Mesenteric fat pad (tissue), 1 donor: ENCODE results near the gene CHST15. TPM values are rescaled to one million over a fixed set of nuclear protein-coding genes. Genes with fewer than 3 reads are reported as not detected.

Experiments used
- DNase-seq: peaks from one replicate; pipeline ENCODE4 v3.0.0-alpha.2; 2020; ENCODE audit warnings: low spot score
- total RNA-seq: library from RNA; stranded (reverse); fragmentation: NEBNext Ultra II Directional; extraction: Animal tissue kit (Norgen Biotek cat#: 25700); gene quantifications from one replicate; pipeline ENCODE4 v1.2.1, GENCODE V29; 2021
- donor health status: DM: yes; HTN: yes; CAD: no.

CHST15 gene
- total RNA-seq, 1 donor from 2014 or later = 53.1 TPM

DNA sequence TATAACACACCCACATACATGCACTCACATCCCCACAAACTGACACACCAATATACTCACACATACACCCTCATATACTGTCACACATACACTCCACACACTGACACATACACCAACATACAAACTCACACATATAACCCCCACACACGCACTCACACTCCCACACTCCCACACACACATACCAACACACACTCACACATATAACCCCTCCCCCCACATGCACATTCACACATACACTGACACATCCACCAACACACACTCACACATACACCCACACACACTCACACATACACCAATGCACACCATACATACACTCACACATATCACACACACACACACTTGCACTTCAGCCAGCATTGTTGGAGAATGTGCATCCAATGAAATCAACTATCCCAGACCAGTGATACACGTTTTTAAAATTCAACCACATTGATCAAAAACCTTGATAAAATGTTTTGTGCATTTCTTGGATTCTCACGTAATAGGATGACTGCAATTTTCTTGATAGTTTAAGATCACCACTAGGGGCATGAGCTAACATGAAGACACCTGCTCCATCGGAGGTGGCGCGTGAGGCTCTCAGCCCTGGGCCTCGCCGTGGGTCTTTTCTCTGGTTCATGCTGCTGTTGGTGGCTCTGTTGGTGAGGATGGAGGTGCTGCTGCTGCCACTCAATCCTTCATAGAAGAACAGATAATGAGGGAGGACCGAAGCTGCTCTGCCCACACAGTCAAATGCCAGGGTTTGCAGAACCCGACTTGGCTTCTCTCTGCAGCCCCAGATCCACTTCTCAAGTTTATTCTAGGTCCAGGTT lies 32.1 kb upstream of the CHST15 start:
- DNase-seq = no peak

DNA sequence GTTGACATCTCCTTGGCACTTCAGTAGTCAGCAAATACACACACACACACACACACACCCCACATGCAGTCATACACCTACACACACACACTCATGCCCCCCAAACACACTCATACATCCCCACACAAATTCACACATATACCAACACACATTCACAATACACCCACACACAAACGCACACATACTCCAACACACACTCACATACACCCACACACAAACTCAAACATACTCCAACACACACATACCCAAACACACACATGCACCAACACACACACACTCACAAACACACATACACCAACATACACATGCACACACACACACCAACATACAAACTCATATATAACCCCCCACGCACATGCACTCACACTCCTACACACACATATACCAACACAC lies 31.4 kb upstream of the CHST15 start:
- no peak for DNase-seq

DNA sequence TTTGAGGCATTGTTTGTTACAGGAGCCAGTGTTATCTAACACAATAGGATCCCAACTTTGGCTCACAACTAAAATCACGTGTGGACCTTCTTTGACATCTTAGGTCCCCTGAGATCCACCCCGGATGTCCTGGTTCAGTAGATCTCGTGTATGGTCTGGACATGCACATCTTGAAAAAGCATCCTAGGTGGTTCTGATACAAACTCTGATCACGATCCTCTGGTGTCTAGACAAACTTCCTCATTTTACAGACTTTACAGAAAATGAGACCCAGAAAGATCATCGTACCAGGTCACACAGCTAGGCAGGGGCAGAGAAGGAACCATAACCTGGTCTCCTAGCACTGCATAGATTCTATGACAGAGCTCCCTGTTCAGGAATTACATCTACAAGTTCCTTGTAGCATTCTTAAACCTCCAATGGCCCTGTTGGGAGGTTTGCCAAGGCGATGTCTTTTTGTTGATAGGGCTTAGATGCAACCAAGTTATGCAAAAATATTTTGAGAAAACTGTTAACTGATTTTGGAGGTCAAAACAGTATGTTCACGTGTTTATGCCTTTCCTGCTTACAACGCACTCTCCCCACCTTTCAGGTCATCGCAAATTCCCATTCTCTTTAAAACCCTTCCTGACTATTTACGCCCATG lies 30.8 kb upstream of the CHST15 start:
- no peak for DNase-seq

DNA sequence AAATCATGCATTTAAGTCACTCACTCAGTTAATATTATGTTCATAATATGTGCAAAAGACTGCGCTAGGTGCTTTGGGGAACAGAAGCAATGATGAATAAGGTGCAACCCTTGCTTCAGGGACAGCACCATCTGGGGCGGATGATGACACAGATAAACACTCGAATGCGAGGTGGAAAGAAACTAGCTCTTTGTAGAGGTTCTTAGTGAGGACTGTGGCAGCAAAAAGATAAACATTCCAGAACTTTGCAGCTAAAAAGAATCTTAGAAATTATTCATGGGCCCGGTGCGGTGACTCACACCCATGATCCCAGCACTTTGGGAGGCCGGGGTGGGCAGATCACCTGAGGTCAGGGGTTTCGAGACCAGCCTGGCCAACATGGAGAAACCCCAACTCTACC lies 29.8 kb upstream of the CHST15 start:
- no peak for DNase-seq

DNA sequence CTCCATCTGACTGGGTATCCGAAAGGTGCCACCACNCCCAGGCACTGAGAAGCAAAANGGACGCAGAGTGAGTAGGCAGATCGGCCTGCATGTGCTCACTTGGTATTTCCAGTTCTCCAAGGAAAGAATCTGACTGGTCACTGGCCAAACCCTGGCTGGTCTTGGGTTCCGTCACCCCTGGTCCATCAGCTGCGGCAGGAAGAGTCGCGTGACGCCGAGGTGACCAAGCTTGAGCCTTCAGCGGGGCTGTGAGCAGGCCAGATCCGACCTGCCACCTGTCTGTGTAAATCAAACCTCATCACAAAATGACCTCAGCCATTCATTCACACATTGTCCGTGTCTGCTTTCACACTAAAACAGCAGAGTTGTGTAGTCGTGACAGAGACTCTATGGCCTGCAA lies 28.8 kb upstream of the CHST15 start:
- no peak for DNase-seq

DNA sequence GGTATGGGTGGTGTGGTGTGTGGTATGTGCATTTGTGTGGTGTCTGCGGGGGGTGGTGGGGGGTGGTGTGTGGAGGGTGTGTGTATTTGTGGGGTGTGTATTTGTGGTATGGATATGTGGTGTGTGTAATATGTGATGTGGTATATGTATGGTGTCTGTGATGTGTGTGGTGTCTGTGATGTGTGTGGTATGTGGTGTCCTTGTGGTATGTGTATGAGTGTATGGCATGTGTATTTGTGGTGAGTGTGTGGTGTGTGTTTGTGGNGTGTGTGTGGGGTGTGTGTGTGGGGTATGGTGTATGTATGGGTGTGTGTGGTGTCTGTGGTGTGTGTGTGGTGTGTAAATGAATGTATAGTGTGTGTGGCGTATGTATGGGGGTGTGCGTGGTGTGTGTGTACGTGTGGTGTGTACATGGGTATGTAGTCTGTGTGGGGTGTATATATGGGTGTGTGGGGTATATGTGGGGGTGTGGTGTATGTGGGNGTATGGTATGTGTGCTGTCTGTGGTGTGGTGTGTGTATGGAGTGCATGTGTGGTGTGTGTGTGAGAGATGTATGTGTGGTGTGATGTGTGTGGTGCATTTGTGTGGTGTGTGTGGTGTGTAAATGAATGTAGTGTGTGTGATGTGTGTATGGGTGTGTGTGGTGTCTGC lies 27.1 kb upstream of the CHST15 start:
- DNase-seq = no peak

DNA sequence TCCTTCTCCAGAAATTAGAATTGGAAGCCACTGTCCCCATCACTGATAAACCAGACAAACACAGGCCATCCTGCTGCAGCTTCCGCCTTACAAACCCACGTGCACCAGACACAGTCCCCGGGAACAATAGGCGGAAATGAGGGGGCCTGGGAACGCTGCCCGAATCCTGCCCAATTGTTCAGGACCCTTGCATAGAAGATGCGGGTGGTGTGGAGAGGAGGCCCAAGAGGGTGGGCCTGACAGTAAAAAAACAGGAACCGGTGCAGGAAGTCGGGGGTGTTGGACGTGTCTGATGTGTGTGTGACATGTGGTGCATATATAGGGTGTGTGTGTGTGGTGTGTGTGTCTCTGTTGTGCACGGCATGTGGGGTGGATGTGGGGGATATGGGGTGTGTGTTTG lies 26.5 kb upstream of the CHST15 start:
- DNase-seq = no peak

DNA sequence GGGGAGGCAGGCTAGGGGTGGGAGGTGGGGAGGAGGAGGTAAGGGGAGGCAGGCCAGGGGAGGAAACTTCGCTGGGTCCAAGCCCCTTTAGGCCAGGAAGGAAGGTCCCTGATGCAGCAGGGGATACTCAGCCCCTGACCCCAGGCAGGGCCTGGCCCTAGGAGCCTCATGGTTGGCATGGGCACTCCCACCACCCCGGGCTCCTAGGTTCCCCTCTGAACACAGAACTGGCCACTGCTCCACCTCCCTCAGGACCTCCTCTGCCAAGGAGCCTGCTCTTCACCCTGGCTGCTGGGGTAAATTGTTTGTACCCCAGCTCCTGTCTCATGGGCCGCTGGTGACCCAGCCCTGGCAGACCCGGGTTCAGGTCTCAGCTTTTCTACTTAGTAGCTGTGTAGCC lies 25.8 kb upstream of the CHST15 start:
- DNase-seq = no peak

DNA sequence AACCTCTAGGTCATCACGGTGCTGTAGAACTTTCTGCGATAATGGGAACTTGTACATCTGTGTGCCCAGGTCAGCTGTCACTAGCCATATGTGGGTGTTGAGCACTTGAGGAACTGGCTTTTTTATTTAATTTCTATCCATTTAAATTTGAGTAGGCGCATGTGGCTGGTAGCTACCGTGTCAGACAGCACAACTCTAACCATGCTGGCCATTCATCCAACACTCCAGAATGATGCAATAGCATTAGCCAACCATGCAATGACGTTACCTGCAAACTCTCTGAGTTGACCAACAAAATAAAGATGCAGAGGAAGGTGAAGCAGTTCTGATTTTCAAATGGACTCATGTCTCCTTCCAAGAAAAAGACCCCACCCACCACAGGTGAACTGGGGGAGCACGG lies 24.4 kb upstream of the CHST15 start:
- no peak for DNase-seq

DNA sequence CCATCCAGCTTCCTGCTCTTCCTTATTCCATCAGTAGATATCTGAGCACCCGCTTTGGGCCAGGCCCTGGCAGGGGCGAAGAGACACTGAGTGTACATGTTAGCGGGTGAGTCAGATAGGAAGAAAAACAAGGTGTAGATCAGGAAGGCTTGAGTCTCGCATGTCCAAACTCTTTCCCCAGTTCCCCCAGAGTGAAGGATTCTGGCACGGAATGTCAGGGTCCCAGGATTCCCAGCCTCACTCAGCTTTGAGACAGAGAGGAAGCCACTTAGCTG lies 24.1 kb upstream of the CHST15 start:
- DNase-seq = no peak

DNA sequence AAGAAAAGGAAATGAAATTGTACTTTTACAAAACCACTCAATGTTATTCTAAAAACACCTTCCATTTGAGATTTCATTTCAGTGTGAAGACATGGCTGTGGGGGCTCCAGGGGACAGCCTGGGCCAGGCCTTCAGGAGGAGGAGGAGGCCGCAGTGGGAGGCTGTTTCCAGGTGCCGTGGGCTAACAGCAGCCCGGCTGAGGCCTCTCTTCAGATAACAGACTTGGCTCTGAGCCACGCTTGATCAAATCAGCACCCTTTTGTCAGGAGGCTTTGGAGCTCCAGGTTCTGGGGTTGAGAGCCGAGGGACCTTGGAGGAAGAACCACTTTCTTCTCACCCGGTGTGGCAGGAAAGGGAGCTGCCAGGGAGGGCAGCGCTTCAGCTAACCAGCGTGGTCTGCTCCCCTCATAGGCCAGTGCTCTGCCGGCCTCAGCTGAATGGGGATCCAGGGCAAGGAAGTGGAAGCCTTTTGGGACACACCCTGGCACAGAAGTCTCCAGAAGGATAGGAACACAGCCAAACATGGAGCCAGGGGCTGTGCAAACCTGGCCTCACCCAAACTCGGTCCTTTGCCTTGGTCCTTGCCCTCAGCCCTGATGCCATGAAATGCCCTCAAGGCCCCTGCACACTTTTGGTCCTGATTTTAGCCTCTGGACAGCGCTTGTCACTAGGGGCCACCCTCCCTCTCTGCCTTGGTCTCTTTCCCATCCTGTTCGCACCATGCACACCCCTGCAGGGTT lies 23.5 kb upstream of the CHST15 start:
- no peak for DNase-seq

DNA sequence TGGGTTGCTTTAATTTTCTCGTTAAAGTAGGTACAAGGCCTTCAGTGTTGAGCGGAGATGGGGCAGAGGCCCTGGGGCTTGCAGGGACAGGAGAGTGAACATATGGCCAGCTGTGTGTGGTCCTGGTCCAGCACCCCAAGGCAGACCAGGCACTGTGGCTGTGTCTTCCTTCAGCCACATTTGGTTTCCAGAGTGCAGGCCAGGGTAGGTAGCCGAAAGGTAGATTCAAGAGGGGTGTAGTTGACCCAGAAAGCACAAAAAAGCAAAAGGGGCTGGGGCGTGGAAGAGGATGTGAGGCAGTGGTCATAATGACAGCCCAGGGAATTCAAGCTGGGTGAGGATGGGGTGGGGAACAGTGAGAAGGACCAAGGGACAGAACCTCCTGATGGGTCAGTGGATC lies 21.3 kb upstream of the CHST15 start:
- DNase-seq = no peak

DNA sequence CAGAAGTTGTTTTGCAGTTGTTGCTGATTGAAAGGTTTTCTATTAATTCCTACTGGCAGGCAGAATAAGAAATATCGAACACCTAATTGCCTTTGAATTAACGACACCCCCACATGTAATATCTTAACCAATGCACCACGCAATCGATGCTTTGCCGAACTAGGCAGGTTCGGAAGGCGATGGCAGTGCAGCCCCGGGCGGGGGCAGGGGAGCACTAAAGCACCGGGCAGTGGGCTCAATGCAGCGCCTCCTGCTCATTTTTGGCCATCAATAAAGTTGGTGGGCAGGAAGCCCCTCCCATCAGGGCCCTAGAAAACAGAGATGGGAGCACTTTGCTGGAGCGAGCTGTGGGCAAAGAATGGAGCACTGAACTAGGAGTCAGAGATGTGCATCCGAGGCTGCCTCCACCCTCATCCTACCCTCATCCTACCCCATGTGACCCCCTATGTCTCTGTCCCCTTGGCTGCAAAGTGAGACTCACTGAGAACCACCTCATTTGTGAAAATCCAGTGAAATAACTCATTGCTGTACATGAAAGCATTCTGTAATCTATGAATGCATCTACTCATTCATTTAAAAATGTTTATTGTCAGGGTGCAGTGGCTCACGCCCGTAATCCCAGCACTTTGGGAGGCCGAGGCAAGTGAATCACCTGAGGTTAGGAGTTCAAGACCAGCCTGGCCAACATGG lies 19.6 kb upstream of the CHST15 start:
- DNase-seq = no peak

DNA sequence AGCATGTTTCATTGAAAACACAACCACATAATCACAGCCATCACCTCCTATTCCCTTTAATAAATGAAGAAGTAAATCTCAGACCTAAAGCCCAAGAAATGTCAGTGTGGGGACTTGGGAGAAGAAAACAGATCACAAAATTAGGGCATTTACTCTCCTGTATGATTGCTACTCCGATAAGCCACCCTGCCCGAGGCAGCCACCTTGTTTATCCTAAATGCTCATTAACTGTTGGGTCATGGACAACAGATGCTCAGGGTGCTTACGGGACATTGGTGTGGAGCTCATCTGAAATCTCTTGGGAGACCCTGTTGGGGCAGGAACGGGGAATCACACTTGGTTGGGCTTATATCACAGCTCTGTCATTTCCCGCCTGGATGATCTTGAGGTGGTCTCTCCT lies 17.5 kb upstream of the CHST15 start:
- DNase-seq = no peak

DNA sequence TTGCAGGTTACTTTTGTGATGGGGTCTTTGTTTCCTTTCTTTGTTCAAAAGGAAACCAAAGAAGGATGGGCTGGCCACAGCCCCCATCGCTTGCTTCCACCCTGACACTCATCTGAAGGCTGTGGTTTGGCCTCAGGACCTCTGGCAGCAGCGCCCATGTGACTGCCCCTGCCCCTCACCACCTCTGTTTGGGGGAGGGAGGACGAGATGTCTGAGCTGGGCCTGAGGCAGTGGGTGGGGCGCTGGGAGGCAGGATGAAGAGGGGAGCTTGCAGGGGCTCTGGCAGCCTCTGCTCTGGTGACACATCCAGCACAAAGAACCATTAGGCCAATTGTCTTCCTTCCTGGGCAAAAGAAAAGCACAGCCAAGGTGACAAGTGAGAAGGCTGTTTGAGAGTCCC lies 15.9 kb upstream of the CHST15 start:
- DNase-seq = no peak

DNA sequence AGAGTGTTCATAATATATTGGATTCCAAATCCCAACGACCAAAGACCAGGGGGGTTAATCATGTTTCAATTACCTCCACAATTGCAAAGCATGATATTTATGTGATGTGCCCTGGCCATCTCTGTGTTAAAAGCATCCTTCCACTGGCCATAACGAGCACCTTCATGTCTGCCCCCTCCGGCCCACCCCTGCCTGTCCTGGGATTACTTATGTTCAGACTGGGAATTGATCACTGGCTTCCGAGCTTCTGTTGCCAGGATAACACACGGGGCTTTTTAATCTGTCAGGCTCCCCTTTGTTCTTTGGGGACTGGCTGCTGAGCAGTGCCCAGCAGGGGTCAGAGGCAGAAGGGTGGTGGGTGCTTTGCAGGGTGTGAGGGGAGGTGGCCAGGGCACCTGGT lies 13.7 kb upstream of the CHST15 start:
- DNase-seq = no peak

DNA sequence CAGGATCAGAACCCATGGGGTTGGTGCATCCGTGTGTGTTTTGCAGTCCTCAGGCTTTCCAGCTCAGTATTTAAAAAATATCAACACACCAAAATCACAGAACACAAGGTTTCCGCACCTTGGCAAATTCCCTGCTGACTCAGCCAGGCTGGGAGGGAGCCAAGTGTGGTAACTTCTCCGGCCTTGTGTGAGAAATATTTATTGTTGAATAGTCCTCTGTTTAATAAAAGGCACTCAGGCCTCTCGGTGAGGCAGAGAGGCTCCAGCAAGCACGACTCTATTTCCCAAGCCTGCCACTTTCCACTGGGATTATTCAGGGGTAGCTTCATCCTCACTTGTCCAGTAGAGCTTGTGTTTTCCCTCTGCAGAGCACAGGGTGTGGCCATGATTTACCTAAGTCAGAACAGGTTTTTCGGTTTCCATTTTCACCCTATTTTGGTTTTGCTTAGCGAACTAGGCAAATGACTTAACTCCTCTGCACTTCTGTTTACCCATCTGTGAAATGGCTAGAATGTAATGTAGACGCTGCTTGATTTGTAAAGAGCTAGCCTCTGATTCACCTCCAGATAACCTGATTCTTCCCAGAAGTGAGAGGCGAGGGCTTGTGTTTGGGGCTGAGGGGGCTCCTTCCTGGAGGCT lies 13.0 kb upstream of the CHST15 start:
- no peak for DNase-seq

DNA sequence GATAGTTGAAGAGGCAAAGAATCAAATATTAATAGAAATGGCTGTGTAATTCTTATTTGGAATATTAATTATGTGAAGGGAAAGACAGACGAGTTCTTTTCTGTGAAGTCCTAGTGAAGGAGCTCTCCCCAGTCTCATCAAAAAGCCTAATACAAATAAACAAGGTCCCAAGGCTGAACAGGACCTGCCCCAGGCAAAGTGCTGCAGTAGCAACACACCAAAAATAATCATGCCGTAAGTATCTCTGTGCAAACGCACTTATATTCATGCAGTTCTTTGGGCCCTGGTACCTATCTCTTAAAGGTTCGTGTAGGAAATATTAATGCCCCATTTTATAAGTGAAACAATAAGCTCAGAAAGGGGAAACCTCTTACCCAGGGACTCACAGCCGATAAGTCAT lies 12.2 kb upstream of the CHST15 start:
- no peak for DNase-seq

DNA sequence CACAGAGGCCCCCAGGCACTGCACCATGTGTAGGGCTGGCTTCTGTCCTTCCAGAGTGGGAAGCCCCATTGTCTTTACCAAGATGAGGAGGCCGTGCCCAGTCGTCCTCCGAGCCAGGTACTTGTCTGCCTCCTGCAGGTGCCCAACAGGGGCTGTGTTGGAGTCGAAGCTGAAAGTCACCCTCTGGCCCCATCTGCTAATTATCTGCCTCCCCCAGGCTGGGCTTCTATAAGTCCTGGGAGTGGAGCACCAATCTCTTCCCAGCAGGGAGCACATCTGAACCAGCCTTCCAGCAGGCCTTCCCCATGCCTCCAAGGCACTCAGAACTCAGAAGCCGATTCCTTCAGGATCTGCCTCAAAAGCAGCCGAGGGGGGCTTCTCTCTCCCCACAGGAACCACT lies 11.6 kb upstream of the CHST15 start:
- DNase-seq = no peak

DNA sequence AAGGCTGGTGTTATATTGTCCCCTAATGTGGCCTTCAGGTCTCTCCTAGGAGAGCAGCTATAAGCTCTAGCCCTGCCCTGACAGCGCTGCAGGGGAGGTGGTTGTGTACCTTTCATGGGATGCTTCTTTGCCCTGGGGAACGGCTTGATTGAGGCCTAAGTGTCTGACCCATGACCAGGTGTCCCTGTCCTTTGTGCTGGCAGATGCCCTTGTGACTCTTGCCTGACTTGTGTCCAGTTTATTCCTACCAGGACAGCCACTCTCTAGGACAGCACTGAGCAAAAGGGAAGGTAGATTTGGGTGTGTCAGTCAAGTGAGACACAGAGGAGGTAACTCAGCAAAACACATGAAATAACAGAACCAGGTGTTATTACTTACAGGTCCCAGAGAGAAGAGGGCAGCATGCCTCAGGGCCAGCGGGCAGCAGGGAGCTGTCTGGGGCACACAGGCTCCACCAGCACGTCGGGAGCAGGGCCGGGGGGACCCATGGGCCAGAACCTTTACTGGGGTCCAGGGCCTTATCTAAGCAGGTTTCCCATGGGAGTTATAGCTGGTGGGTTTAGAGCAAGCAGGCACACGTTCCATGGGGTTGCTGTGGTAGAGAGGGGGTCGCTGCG lies 10.7 kb upstream of the CHST15 start:
- no peak for DNase-seq

DNA sequence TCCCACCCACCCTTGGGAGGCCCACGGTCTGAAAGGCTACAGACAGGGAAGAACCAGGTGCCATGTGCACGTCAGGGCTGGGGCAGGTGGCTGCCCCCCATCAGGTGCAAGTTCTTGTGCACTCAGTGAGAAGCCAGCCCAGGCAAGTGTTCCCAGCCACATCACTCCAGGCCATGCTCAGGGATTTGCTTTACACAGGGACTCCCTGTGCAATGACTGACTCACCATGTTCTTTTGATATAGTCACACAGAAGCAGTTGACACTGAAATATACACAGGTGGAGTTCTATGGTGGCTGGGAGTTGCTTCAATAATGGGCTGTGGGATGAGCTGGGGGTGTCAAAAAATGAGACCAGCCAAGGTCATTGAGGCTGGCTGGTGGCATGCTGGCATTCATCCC lies 8.0 kb upstream of the CHST15 start:
- DNase-seq = no peak
